Skin epidermis (tissue), 12 donors: Measurements from ENCODE around the gene SSBP3.

Experiments used
- H3K27ac ChIP-seq, 21 experiments: fragments of 200-600 bp; sonication (generic) in 11 of 21; one replicate each; pipeline ENCODE4 v1.5.0; 2020; ENCODE audit warnings: mild to moderate bottlenecking in 3 of 21, inconsistent platforms in 2 of 21, moderate library complexity in 2 of 21
- H3K4me3 ChIP-seq, 7 experiments: fragments of 200-600 bp; sonication (generic) in 2 of 7; one replicate each; pipeline ENCODE4 v1.5.0; 2020; ENCODE audit warnings: inconsistent platforms in 2 of 7, mild to moderate bottlenecking in 2 of 7, moderate library complexity in 1 of 7

Gene SSBP3

DNA sequence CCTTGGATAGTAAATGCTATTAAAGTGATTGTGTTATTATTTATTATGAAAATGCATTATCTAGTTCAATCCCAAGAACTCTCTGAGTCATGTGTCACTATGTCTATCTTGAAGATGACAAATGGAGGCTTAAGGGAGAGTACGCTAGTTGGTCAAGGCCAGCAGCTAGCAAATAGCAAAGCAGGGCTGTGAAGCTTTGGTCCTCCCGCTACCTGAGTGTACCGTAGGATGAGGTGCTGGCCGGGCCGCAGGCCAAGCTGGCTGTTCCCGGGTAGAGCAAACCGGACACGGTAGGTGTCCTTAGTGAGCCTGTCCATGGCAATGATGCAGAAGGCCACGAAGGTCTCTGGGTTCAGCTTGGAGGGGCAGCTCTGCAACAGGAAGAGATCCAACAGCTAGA lies 215.7 kb downstream of the SSBP3 start:
- Histone ChIP-seq H3K4me3 (no peak overlapping the region), H3K27ac (no peak overlapping the region)

DNA sequence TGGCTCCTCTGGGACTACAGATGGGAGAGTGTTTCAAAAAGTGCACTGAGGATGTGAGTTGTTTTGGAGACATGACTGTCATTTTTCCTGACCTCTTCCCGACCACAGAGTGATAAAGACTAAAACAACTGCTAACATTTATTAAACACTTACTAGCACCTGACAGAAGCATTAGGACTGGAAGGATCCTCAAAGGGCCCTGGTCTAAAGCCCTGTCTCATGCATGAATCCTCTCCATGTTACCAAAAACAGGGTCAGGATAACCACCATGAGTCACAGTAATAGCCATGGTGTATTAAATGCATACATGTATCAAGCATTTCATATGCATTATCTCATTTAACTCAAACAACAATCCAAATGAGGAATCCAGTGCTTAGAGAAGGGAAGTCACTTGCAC lies 217.9 kb downstream of the SSBP3 start:
- Histone ChIP-seq H3K4me3 (no peak overlapping the region), H3K27ac (no peak overlapping the region)

DNA sequence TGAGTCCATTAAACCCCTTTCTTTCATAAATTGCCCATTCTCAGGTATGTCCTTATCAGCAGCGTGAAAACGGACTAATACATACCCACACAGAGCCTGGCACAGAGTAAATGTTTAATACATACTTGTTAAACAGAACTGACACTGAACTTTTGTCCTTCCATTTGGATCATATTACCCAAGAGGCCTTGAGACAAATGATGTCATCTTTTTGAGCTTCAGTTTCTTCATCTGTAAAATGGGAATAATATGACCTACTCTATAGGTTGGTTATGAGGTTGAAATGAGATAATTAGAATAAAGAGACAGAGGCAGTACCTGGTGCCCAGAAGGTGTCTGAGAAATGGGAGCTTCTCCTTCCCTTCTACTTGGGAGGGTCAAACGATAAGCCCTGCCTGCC lies 220.1 kb downstream of the SSBP3 start:
- Histone ChIP-seq H3K27ac (no peak overlapping the region), H3K4me3 (no peak overlapping the region)

DNA sequence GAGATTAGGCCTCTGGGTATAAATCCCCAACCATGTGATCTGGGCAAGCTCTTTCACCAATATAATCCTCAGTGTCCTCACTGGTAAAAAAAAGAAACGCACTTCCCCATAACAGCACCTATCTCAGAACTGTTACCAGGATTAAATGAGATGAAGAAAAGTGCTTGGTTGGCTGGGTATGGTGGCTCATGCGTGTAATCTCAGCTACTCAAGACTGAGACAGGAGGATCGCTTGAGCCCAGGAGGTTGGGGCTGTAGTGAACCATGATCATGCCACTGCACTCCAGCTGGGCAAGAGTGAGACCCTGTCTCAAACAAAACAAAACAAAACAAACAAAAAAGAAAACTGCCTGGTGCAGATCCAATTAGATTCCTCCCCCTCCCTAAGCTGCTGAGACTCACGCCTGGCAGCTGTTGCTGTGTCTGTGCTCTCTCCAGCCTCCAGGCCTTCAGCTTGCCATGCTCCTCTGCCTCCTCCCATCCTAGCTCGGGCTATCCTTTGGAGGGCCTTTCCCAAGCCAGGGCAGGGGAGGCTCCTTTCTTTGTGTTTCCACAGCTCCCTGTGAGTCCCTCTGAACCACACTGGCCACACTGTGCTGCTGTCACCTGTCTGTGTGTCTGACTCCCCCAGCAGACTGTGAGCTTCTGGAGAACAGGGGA lies 225.4 kb downstream of the SSBP3 start:
- H3K27ac ChIP-seq: no peak overlapping the region
- H3K4me3 ChIP-seq: no peak overlapping the region

DNA sequence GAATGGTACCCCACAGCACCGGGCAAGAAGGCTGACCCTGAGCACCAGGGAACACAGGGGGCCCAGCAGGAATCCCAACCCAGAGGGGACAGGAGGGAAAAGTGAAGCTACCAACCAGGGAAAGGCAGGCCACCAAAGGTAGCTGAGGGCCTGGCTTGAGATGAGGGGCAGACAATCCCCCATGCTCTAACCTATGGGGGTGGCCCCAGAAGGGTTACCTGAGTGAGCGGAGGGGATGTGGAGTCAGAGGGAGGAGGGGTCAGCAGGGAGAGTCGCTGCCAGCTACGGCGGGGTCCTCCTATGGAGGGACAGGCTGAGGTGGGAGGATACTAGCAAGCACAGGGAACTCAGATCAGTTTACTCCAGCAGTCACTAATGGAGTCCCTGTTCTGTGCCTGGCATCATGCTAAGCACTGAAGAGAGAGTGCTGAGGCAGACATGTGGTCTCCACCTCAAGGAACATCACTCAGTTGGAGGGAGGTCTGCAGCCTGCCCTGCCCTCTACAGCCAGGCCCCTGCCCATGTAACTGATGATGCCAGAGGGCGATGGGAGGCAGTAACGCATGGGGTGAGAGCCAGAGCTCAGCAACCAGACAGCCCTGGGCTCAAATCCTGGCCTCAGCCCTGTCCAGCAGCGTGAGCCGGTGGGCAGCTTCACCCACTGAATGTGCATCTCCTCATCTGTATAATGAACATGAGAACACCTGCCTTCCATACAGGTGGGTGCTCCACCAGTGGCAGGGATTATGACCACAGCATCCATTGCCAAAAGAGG lies 227.7 kb downstream of the SSBP3 start:
- no peak overlapping the region for H3K27ac ChIP-seq
- H3K4me3 ChIP-seq: no peak overlapping the region

DNA sequence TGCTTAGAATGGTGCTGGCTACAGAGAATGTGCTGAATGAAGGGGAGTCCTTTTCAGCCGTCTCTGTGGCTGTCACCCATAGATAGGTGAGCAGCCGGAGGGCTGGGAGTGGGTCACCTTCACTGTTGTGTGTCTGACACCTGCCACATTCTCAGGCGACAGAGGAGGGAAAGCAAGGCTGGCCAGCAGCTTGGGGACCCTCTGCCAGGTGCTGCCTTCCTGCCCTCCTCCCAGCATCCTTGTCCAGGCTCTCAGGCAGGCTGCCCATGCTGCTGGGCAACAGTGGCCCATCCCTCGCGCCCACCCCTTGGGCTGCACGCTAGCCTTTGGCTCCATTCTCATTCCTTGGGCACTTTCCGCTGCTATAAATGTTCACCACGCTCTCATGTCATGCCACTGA lies 228.5 kb downstream of the SSBP3 start:
- Histone ChIP-seq H3K27ac (no peak overlapping the region), H3K4me3 (no peak overlapping the region)

DNA sequence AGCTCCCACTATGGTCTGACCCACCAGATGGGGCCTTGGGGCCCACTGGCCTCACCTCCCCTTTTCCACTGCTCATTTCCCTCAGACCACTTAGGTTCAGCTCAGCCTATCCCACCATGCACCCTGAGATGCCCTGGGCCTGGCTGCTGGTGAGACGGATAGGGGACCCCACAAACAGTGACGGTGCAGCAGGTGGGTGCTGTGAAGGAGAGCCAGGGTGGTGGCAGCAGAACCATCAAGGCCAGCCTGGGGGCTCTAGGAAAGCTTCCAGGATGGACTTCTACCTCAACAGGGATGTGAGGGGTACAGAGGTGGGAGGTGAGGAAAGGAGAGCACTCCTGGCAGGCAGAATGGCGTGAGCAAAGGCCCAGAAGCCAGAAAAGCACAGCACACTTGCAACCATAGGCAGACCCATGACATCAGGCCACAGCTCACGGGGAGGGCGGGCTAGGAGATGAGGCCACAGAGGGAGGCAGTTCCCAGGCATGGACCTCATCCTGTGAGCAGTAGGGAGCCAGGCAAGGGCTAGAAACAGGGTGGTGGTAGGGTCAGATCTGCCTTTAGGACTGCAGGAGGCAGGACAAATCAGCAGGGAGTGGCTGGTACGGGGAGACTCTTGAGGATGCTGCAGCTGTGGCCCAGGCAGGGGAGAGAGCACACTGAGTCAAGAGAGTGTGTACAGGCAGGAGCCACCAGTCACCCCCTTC lies 229.4 kb downstream of the SSBP3 start:
- Histone ChIP-seq H3K27ac (no peak overlapping the region), H3K4me3 (no peak overlapping the region)
